ENCODE measurements around the gene MBD5. TPM values are rescaled to one million over a fixed set of nuclear protein-coding genes. Genes with fewer than 3 reads are reported as not detected.

The MBD5 gene
- total and polyA plus RNA-seq, 2 of the 4 experiments (the other 2 are of a cell fraction), result 9.8 to 14.2 TPM

DNA sequence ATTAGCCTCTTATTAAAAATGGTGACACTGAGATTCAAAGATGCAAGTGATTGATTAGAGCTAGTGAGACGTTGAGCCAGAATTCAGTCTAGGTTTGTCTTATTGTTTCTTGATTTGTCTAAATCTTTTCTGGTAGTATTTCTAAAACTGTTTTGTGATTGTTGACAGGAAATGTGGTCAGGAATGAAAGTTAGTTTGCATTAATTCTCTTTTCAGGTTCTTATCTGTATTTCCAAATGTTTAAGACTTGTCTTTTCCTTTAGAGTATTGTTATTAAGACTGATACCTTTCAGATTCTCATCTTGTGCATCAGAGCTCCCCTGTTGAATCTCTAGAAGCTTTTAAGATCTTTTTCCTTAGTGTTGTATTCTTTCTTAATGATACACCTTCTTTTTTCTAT lies 89.3 kb downstream of the MBD5 start:
- ATAC-seq (ENCODE audit: low read depth), result no peak
- Histone ChIP-seq H2BK5ac (ENCODE audit: low read depth, low read length, poor library complexity, severe bottlenecking) (no peak overlapping the region), H3K27ac (ENCODE audit: insufficient read depth, low read length) (no peak overlapping the region), H2BK15ac (ENCODE audit: low read depth, low read length) (no peak overlapping the region), H3K23ac (ENCODE audit: low read depth, low read length) (no peak overlapping the region), H4K8ac (ENCODE audit: low read depth in 2 of 2, low read length in 2 of 2) (no peak overlapping the region), H3K4me1 (ENCODE audit: control insufficient read depth, insufficient read depth, low read length) (no peaks in the 10 kb centered on the region), H2AFZ (replicated peaks; ENCODE audit: low read length, poor library complexity) (no peak overlapping the region), H3K79me1 (ENCODE audit: low read depth in 1 of 2, low read length in 2 of 2) (peaks cover 6 to 10% of the 10 kb centered on the region in 2 experiments; a peak in 3 of 4 replicates), H4K20me1 (ENCODE audit: insufficient read depth, low read length) (no peaks in the 10 kb centered on the region), H3K14ac (replicated peaks; ENCODE audit: low read depth, low read length) (no peak overlapping the region), H3K9ac (ENCODE audit: low read depth, low read length) (no peak overlapping the region), H4K5ac (ENCODE audit: low read depth, low read length) (no peak overlapping the region), H3K27me3 (ENCODE audit: control insufficient read depth, insufficient read depth, low read length) (no peaks in the 10 kb centered on the region), H3K4ac (ENCODE audit: low read depth, low read length) (no peak overlapping the region), H2AK5ac (ENCODE audit: low read depth, low read length) (no peak overlapping the region), H3K9me3 (ENCODE audit: control insufficient read depth, insufficient read depth, low read length) (no peaks in the 10 kb centered on the region), H4K91ac (ENCODE audit: insufficient read depth, low read depth, low read length) (no peak overlapping the region), H3K4me2 (ENCODE audit: low read depth, low read length) (no peak overlapping the region), H2AK9ac (replicated peaks; ENCODE audit: low read depth, low read length, poor library complexity) (no peak overlapping the region), H3K4me3 (ENCODE audit: insufficient read depth, low read depth, low read length) (no peak overlapping the region), H3K18ac (ENCODE audit: low read depth, low read length) (no peak overlapping the region), H2BK120ac (ENCODE audit: low read depth, low read length) (no peak overlapping the region), H2BK20ac (ENCODE audit: low read depth, low read length) (no peak overlapping the region), H3K36me3 (ENCODE audit: control insufficient read depth, insufficient read depth, low read length) (no peaks in the 10 kb centered on the region), H3K9me1 (ENCODE audit: insufficient read depth, low read length) (no peaks in the 10 kb centered on the region), H3K56ac (ENCODE audit: extremely low read depth, insufficient read depth, low read length) (no peak overlapping the region)
- no peak for TF ChIP-seq SMC3 (IDR thresholded peaks at IDR 0.05; ENCODE audit: low read depth, low read length)
- TF ChIP-seq NFE2L2 (IDR thresholded peaks at IDR 0.05; ENCODE audit: low read depth, low read length), result no peak
- TF ChIP-seq CEBPB (IDR thresholded peaks at IDR 0.05; ENCODE audit: low read depth, low read length), result no peak
- TF ChIP-seq POLR2A (IDR thresholded peaks at IDR 0.05; ENCODE audit: low read depth, low read length), result no peak
- no peak for TF ChIP-seq ELK1 (IDR thresholded peaks at IDR 0.05; ENCODE audit: borderline replicate concordance, low read depth, low read length)
- TF ChIP-seq FOS (IDR thresholded peaks at IDR 0.05; ENCODE audit: low read depth, low read length), result no peak
- TF ChIP-seq MXI1 (IDR thresholded peaks at IDR 0.05; ENCODE audit: borderline replicate concordance, low read depth, low read length), result no peak
- TF ChIP-seq, protein P1, sequence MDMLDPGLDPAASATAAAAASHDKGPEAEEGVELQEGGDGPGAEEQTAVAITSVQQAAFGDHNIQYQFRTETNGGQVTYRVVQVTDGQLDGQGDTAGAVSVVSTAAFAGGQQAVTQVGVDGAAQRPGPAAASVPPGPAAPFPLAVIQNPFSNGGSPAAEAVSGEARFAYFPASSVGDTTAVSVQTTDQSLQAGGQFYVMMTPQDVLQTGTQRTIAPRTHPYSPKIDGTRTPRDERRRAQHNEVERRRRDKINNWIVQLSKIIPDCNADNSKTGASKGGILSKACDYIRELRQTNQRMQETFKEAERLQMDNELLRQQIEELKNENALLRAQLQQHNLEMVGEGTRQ (IDR thresholded peaks at IDR 0.05; ENCODE audit: low read depth, low read length), result no peak
- TF ChIP-seq RCOR1 (IDR thresholded peaks at IDR 0.05; ENCODE audit: insufficient replicate concordance, low read length), result no peak
- TF ChIP-seq RFX5 (IDR thresholded peaks at IDR 0.05; ENCODE audit: low read depth, low read length), result no peak
- TF ChIP-seq MAZ (IDR thresholded peaks at IDR 0.05; ENCODE audit: borderline replicate concordance, low read depth, low read length), result no peak
- TF ChIP-seq RAD21 (IDR thresholded peaks at IDR 0.05; ENCODE audit: low read length), result no peak
- TF ChIP-seq, protein P2, sequence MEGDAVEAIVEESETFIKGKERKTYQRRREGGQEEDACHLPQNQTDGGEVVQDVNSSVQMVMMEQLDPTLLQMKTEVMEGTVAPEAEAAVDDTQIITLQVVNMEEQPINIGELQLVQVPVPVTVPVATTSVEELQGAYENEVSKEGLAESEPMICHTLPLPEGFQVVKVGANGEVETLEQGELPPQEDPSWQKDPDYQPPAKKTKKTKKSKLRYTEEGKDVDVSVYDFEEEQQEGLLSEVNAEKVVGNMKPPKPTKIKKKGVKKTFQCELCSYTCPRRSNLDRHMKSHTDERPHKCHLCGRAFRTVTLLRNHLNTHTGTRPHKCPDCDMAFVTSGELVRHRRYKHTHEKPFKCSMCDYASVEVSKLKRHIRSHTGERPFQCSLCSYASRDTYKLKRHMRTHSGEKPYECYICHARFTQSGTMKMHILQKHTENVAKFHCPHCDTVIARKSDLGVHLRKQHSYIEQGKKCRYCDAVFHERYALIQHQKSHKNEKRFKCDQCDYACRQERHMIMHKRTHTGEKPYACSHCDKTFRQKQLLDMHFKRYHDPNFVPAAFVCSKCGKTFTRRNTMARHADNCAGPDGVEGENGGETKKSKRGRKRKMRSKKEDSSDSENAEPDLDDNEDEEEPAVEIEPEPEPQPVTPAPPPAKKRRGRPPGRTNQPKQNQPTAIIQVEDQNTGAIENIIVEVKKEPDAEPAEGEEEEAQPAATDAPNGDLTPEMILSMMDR (conservative IDR thresholded peaks at IDR 0.05; ENCODE audit: low read depth, low read length), result no peak
- TF ChIP-seq CHD1 (IDR thresholded peaks at IDR 0.05; ENCODE audit: low read depth, low read length), result no peak
- CTCF ChIA-PET, result interaction anchor here (0.6 kb wide), 1 partner anchor 411 kb away, joined by 3 read pairs; no protein-coding TSS in a partner anchor
- in situ Hi-C loops (cut with MboI; ENCODE audit: low sequenced_read_pairs) (no loop called here), dilution Hi-C loops (cut with HindIII; ENCODE audit: low sequenced_read_pairs, unreplicated experiment) (no loop called here), intact Hi-C loops (cut with micrococcal nuclease) (no loop called here)
- no peak for DNase-seq
- POLR2A ChIA-PET (ENCODE audit: unreplicated experiment), result no interaction called here
- WGBS, 2 experiments (ENCODE audit: extremely low coverage in 2 of 2, insufficient read length in 1 of 2), result no CpG with 5 or more reads among the region's 1 CpG
- no TSS peak for BruUV-seq (replicated peaks)

Data from IMR-90 (cell line).